Heart left ventricle (tissue), 13 donors: ENCODE data around the gene GLYR1.

Experiments
- CTCF ChIP-seq, 12 donors: fragments of 200-600 bp; sonication (generic) in 4 of 12; IDR thresholded peaks; one replicate each; pipeline versions ENCODE4 v1.5.0 to v1.8.0; 2018 to 2022; ENCODE audit warnings: antibody characterized with exemption in 12 of 12, mild to moderate bottlenecking in 5 of 12
- POLR2A ChIP-seq, 2 donors: fragments of 450-650 bp; IDR thresholded peaks; one replicate each; pipeline ENCODE4 v1.6.1; 2017; ENCODE audit warnings: antibody characterized with exemption in 2 of 2, mild to moderate bottlenecking in 2 of 2, moderate library complexity in 2 of 2
- donor health status: ischemic (EF 13 %, LVEDD 7.1; RV severe dilation, severe dysfunction).
- donor health status: DM: no; HTN: yes; CAD: no.
- donor health status: DM: no; HTN: no; CAD: no.
- donor health status: ischemic (EF 25% LVEDD 6.9; RV normal size, moderate dysfunction).
- donor health status: ischemic (EF 25% LVEDD 5.7; RV mildly dilated, moderate dysfunction).
- donor health status: ischemic (EF 35%, LVEDD 5.7; RV mildly dilated, moderate dysfunction).
- donor health status: nonischemic (EF 11% LVEDD 7.7; RV severe dilation, severe dysfunction).
- donor health status: DM: yes; HTN: yes; CAD: no.
- donor health status: PGD.
- donor health status: ischemic (EF 29% LVEDD 5.4; RV normal size, mild dysfunction).
- donor health status: nonischemic (EF 23%, LVEDD 6.1; RV moderate dilation, normal function).

GRCh38 chr16:4825196-4825595 is 21.9 kb downstream of the GLYR1 start:
- TF ChIP-seq CTCF (IDR thresholded peaks at IDR 0.05) (no peak), POLR2A (IDR thresholded peaks at IDR 0.05) (no peak)
